GM19025 (cell line): ENCODE results near the gene COX4I1.
"Not testable (repeated sequence)": the region's sequence is repeated elsewhere in the genome, so short reads cannot be mapped to it uniquely, and the experiment has no call there.

Experiments used
- ATAC-seq: cut with Tn5 transposase; IDR thresholded peaks from one replicate; pipeline ENCODE4 v1.9.1; 2021; ENCODE audit warnings: mild to moderate bottlenecking, low read depth, moderate library complexity; ENCODE audit not compliant: unreplicated experiment

Gene COX4I1

DNA sequence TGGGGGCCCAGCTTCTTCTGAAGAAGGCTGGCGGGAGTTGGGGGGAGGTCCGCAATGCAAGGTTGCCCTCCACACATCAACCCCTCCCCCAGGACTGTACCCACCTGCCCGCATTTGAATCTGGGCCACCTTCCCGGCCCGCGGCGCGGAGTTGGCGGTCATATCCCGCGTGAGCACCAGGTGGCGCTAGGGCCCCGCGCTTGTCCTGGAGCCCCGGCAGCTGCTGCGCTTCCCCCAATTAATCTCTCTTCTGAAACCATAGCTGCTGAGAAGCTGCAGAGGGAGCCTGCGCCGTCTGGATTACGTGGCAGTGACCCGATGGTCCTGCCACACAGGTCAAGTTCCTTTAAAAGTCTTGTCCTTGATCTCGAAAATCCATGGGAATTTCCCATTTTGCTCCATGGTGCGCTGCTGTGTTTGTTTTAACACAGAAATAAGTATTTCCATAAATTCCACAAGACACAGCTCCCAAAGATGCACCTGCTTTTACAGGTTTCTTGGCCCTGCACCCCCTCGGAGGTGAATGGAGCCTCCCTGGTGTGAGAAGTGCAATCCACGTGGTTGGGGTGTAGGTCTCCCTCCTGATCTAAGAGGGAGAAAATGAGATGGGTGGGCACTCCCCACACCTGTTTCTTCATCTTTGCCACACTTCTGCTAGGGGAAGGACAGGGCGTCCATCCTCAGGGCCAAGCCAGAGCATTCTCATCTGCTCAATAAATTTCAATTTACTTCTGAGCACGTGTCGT, 22.1 kb downstream of the COX4I1 start:
- ATAC-seq, result no peak

- ATAC-seq, result no peak
Measured at GRCh38 chr16:85822145-85822544, 22.6 kb downstream of the COX4I1 start.

GRCh38 chr16:85823328-85823920, 23.9 kb downstream of the COX4I1 start:
- ATAC-seq, result no peak

DNA sequence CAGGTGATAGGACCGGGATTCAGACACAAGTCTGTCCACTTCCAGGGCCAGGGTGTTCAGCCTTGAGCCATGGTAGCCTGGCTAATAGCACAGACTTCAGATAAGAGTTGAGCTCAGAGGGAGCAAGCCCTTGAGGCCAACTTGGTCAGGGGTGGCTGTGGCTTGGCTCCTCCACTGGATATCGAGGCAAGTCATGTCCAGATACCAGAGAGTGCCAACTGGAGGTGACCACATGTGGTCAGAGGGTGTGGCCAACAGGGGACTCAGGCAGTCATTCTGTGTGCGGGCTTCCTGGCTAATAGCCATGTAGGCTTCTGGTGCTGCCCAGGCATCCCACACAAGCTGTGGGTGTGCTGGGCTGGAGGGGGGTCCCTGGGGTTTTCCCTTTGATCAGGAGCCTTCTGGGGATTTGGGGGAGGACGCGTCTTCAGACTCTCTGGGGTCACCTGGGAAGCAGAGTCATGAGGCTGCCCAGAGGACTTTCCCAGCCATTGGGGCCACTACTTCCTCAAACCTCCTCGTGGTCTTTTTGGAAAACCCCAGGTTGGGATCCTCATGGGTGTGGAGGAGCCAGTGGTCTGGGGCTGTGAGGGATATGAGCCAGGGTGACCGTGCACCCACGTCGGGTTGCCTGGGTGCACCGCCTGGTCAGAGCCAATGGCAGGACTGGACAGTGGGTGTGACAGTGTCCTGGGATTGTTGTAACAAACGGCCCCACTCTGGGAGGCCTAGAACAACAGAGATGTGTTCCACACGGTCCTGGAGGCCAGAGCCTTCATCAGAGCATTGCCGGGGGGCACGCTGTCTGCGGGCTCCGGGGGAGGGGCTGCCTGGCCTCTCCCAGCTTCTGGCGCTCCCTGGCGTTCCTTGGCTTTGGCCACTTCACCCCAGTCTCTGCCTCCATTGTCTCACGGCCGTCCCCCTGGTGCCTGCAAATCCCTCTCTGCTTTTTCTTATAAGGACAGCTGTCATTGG, 25.0 kb downstream of the COX4I1 start:
- no peak for ATAC-seq

- ATAC-seq, result no peak
Measured at GRCh38 chr16:85825326-85825725, 25.8 kb downstream of the COX4I1 start.

GRCh38 chr16:85826686-85827247, 27.3 kb downstream of the COX4I1 start:
- no peak for ATAC-seq

DNA sequence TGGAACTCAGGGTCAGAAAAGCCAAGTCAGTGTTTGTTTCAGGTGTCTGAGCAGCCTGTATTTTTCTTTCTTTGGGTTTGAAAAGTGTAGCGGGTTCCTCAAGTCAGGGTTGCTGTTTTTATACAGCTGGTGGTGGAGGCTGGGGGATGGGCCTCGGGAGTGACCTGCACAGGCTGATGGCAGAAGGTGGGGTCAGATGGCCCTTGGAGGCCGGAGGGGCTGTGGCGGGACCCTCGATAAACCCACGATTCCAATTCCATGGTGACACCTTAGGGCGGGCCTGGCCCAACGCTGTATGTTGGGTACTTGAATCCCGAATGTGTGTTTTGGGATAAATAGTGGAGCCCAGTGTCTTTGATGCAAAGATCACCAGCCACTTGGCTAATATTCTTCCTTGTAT, 28.7 kb downstream of the COX4I1 start:
- ATAC-seq, result no peak

- no peak for ATAC-seq
Measured at GRCh38 chr16:85829171-85829719, 29.8 kb downstream of the COX4I1 start.

DNA sequence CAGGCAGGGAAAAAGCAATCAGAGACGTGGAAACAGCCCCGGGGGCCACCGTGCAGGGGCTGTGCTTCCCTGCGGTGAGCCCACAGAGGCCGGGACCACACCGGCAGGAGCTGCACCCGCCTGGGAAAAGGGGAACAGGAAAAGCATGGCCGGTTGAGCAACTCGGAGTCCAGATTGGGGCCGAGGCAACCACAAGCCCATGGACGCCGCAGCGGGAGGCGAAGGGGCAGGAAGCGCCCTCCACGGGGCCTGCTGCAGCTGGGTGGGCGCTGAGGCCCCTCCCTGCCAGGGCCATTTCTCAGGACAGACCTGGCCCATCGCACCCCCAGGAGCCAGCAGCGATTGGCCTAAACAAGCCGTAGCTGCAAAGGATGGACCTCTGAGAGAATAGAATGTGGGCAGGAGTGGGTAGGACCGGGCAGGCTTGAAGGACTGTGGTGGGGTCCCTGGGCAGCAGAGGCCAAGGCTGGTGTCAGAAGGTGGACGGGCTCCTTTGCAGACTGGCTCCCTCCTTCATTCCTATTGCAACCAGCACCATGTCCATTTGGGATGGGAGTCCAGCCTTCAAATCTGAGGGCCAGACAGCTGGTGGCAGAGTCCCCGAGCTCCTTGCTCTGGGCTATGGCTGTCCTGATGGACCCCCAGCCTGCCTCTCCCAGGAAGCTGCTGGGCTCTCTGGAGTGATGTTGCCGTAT, 30.4 kb downstream of the COX4I1 start:
- ATAC-seq, result no peak

GRCh38 chr16:85830821-85831220, 31.3 kb downstream of the COX4I1 start:
- no peak for ATAC-seq

GRCh38 chr16:85832570-85833218, 33.2 kb downstream of the COX4I1 start:
- ATAC-seq, result no peak

- ATAC-seq, result no peak
Measured at GRCh38 chr16:85833219-85833920, 33.9 kb downstream of the COX4I1 start.

- ATAC-seq, result no peak
Measured at GRCh38 chr16:85834741-85835140, 35.2 kb downstream of the COX4I1 start.

DNA sequence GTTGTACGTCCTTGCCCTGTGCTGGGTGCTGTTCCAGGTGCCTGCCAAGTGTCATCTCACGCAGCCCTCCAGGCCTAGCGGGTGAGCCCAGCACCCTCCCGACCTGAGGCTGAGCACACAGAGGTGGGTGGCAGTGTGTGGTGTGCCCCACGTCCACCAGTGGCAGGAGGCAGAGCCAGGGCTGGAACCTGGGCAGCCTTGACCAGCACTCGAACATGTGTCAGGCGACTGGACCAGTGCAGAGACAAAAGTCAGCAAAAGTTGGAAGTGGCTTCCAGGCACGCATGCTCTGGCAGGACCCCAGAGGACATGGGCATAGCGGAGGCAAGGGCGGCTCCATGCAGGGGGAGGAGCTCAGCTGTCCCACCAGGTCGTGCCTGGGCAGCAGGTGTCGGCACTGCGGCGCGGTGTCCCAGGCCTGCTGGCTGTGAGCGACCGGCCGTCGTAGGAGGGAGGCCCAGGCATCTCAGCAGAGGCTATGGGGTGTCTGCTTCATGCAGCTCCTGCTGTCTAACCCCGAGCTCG, 35.8 kb downstream of the COX4I1 start:
- no peak for ATAC-seq

- ATAC-seq, result no peak
Measured at GRCh38 chr16:85835956-85836705, 36.6 kb downstream of the COX4I1 start.

GRCh38 chr16:85836706-85837582, 37.4 kb downstream of the COX4I1 start:
- no peak for ATAC-seq

GRCh38 chr16:85837654-85838053, 38.2 kb downstream of the COX4I1 start:
- not testable (repeated sequence) for ATAC-seq
